ENCODE data around the gene ARSB.

The ARSB gene

DNA sequence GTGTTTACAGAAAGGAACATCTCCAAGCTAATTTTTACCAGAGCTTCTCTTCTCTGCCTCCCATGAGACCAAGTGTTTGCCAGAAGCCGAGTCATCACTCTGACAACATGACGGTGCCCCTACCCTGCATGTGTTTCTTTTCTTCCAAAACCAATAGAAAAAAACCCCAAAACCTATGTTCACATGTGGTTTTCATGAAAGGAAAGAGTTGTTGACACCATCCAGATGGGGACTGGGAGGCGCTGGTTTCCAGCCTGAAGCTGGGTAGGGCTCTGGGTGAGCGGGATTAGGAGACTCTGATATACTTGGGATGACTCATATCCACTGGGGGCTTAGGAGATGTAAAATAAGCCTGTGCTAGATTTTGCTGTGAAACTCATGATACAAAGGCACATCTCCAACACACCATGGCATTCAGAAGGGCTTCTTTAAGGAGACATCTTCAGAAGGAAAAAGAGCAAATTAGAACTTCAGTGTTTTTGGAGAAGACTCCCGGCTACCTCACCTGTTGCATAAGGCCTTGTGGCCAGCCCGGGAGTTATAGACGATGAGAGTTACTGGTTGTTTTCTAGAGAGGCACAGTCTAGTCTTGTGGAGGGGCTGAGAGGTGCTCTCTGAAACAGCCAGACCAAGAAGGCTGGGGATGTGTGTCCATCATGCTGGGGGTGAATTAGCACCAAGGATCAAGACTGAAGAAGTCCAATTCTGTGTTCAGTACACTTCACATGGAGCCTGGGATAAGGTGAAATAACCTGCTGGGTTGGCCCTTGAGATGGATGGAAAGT is 227.6 kb downstream of the ARSB start:
- H3K27me3 ChIP-seq (replicated peaks; ENCODE audit: control insufficient read depth, insufficient read depth, low read length): no peaks in the 10 kb centered on the region
- peak; percentile 59 for DNase-seq (ENCODE audit: extremely low read depth, insufficient read length)
- no peaks in the 10 kb centered on the region for H3K36me3 ChIP-seq (ENCODE audit: control insufficient read depth, insufficient read depth, low read length)
- peak overlapping the region; percentile 18 for H3K4me3 ChIP-seq (replicated peaks; ENCODE audit: low read depth, low read length)
- TF ChIP-seq, protein P1, sequence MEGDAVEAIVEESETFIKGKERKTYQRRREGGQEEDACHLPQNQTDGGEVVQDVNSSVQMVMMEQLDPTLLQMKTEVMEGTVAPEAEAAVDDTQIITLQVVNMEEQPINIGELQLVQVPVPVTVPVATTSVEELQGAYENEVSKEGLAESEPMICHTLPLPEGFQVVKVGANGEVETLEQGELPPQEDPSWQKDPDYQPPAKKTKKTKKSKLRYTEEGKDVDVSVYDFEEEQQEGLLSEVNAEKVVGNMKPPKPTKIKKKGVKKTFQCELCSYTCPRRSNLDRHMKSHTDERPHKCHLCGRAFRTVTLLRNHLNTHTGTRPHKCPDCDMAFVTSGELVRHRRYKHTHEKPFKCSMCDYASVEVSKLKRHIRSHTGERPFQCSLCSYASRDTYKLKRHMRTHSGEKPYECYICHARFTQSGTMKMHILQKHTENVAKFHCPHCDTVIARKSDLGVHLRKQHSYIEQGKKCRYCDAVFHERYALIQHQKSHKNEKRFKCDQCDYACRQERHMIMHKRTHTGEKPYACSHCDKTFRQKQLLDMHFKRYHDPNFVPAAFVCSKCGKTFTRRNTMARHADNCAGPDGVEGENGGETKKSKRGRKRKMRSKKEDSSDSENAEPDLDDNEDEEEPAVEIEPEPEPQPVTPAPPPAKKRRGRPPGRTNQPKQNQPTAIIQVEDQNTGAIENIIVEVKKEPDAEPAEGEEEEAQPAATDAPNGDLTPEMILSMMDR (IDR thresholded peaks at IDR 0.05; ENCODE audit: insufficient read depth, low read length, poor library complexity, severe bottlenecking): no peak

DNA sequence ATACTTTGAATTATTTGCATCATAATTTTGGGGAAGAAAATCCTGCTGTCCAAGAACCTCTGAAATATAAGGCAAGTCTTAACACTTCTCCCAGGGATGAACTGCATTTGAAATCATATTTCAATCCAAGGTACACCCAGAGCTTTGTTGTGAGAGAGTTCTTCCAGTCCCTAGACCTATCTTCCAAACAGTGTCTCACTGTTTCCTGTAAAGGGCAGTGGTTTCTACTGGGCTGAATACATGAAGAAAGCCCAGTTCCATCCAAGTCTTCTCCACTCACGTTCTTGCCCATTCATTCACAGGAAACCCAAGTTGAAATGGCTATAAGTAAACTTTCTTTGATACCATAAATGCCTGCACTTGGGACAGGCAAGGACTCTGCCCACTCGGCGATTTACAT is 228.3 kb downstream of the ARSB start:
- H3K4me3 ChIP-seq (replicated peaks; ENCODE audit: low read depth, low read length): no peak overlapping the region

DNA sequence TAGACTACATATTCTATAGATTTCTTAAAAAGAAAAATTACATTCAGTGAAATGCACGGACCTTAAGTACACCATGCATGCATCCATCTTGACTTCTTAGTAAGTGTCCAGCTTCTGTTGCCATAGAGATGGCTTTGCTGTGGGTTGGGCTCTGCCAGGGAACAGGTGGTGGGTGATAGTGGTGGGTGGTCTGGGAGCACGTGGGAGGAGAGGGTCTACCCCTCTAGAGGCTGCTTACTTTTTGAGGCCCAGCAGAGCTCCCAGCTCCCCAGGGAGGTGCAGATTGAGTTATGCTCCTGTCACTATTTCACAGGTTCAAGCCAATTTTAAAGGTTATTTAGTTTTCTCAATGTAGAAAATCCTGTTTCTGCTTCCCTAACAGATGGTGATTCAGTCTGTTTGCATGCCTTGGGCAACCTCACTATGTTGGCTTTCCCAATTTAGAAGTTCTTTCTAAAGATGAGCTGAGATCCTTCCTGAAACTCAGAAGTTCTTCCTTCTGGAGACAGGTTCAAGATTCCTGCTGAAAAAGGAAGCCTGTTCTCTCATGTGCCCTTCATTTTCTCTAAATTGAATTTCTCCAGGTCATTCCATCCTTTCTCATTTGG is 229.2 kb downstream of the ARSB start:
- no peaks in the 10 kb centered on the region for H3K36me3 ChIP-seq (ENCODE audit: control insufficient read depth, insufficient read depth, low read length)
- DNase-seq (ENCODE audit: extremely low read depth, insufficient read length): no peak
- TF ChIP-seq, protein P1 (IDR thresholded peaks at IDR 0.05; ENCODE audit: insufficient read depth, low read length, poor library complexity, severe bottlenecking): no peak
- no peak overlapping the region for H3K4me3 ChIP-seq (replicated peaks; ENCODE audit: low read depth, low read length)
- no peaks in the 10 kb centered on the region for H3K27me3 ChIP-seq (replicated peaks; ENCODE audit: control insufficient read depth, insufficient read depth, low read length)

More for the DNA sequence above, 228.3 kb downstream of the ARSB start:
- DNase-seq (ENCODE audit: extremely low read depth, insufficient read length): no peak
- TF ChIP-seq, protein P1 (IDR thresholded peaks at IDR 0.05; ENCODE audit: insufficient read depth, low read length, poor library complexity, severe bottlenecking): no peak
- Histone ChIP-seq H3K27me3 (replicated peaks; ENCODE audit: control insufficient read depth, insufficient read depth, low read length) (no peaks in the 10 kb centered on the region), H3K36me3 (ENCODE audit: control insufficient read depth, insufficient read depth, low read length) (no peaks in the 10 kb centered on the region)

DNA sequence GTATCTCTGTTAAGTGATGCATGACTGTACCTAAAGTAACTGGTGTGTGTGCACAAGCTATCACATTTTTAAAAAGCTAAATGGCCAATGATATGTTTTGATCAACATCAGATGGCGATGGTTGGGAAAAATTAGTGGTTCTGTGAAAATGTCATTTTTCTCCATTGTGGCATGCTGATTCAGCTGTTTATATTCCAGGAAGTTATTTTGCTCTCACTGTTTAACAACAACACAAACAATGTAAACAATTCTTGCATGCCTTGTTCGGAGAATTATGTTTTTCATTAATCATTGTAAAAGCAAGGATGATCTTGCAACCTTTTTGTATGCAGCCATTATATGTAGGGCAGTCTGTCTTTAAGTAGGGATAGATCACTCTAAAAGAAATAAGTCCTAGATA is 230.5 kb downstream of the ARSB start:
- H3K36me3 ChIP-seq (ENCODE audit: control insufficient read depth, insufficient read depth, low read length): no peaks in the 10 kb centered on the region
- no peak for DNase-seq (ENCODE audit: extremely low read depth, insufficient read length)
- no peak overlapping the region for H3K4me3 ChIP-seq (replicated peaks; ENCODE audit: low read depth, low read length)
- H3K27me3 ChIP-seq (replicated peaks; ENCODE audit: control insufficient read depth, insufficient read depth, low read length): no peaks in the 10 kb centered on the region
- TF ChIP-seq, protein P1 (IDR thresholded peaks at IDR 0.05; ENCODE audit: insufficient read depth, low read length, poor library complexity, severe bottlenecking): no peak

DNA sequence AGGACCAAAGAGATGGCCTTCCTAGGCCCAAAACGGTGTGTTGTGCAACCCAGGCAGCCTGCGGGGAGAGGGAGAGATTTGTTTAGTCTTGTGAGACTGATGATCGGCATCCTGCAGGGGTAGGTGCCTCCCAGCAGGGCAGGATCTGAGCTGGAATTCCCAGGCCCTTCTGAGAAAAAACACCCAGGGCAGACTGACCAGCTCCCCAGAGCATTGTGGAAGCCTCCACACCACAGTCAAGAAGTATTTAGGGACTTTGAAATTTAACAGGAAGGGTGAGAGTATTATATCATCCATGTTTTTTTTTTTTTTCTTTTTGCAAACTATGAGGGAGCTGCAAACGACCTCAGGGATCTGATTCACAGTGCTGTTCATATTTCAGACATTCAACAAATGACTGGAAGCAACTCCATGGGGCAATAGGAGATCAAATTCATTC is 232.0 kb downstream of the ARSB start:
- H3K4me3 ChIP-seq (replicated peaks; ENCODE audit: low read depth, low read length): no peak overlapping the region
- DNase-seq (ENCODE audit: extremely low read depth, insufficient read length): no peak
- no peaks in the 10 kb centered on the region for H3K36me3 ChIP-seq (ENCODE audit: control insufficient read depth, insufficient read depth, low read length)
- TF ChIP-seq, protein P1 (IDR thresholded peaks at IDR 0.05; ENCODE audit: insufficient read depth, low read length, poor library complexity, severe bottlenecking): no peak
- no peaks in the 10 kb centered on the region for H3K27me3 ChIP-seq (replicated peaks; ENCODE audit: control insufficient read depth, insufficient read depth, low read length)

Measured in GM06990 (cell line).